Measurements from ENCODE around the gene CNGA4.
"Not testable (repeated sequence)": the region's sequence is repeated elsewhere in the genome, so short reads cannot be mapped to it uniquely, and the experiment has no call there.

The CNGA4 gene

DNA sequence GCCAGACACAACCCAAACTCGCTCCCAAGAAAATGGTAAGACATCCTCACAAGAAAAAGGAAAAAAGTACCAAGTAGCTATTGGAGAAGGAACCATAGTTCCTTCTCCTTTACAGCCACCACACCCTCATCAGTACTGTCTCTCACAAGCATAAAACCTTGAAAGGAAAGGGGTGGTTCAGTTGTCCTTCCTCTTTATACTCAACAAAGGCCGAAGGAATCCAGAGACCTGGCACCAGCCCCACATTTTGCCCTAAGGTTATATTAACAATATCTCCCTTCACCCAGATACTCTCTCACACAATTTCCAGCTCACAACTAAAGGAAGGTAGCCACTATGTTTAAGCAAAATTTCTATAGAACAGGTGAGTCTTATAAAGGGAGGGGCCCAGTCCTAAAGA, 13.0 kb upstream of the CNGA4 start:
- DNase-seq (ENCODE audit: low spot score): no peak

- no peak for DNase-seq (ENCODE audit: low spot score)
Measured at GRCh38 chr11:6228520-6228919, 10.4 kb upstream of the CNGA4 start.

DNA sequence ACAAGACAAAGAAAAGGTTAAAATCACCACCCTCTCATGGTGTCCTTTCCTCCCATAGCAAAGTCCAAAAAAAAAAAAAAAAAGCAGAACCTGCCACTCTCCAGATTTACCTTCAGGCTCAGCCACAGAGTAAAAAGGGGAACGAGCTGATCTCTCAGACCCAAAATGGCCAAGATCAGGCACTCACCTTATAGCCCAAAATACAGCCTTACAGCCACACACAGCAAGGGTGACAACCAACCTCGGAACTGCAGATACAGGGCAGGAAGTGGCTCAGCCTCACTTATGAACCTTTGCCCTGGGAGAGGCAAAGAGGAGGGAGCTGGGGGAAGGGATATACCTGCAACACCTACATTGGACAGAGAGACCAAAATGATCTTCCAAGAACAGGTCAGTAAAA, 9.0 kb upstream of the CNGA4 start:
- DNase-seq (ENCODE audit: low spot score): no peak

DNA sequence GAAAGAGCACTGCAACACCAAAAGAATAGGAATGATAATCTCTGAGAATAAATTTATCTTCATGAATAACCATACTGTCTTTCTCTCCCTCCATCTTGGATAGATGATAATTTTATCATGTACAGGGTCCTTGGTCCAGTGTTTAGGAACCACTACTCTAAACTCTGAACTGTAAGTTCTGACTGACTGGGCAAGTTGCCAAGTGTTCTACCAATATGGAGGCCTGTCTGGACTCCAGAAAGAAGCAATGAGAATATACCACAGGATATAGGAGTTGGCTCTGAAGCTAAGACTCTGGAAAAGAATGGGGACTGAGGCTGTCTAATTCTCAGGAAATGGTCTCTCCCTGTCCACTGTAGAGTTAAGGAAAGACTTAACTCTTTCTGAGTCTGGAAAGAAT, 6.0 kb upstream of the CNGA4 start:
- no peak for DNase-seq (ENCODE audit: low spot score)

DNA sequence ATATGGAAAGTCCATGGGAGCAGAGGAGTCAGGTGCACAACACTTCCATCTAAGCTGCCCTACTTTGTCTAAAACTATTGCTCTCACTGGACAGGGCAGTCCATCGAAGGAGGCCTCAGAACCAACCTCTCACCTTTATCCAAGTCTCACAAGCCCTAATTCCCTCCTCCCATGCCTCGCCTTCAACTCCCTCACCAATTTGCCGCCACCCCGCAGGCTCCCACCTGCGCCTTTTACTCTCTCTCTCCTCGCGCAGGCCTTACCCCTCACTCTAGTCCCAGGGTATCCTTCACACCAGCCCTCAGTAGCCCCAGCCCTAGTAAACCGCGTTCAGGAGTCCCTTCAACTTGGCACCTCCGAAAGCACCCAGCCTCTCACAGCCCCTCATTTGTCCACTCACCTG, 4.9 kb upstream of the CNGA4 start:
- peak; percentile 12 for DNase-seq (ENCODE audit: low spot score)

DNA sequence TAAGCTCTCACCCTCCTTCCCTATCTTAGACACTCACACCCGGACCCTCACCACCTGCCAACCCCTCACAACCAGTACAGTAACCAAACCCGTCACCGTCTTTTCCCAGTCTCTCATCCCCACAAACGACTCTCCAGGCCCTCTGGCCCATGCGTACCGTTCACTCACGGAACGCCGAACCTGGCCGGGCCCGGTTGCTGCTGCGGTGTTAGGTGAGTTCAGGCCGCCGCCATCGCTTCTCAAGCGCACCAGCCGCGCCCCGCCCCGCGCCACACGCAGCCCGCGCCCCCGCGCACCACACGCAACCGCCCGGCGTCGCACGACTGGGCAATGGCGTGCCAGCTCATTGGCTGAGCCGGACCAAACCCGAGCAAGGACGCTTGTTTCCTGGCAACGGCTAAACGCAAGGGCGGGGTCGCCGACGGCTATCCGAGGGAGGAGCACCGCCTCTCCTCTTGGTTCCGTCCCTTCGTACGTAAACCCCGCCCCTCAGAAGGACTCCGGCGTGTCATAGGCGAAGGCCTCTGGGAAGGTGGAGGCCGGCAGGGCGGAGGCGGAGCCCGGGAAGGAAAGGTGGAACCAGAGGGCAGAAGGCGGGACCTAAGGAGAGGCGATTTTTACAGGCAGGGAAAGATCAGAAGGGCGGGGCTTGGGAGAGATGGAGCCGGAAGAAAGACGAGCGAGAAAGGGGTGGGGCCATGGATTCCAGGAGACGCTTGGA, 4.3 kb upstream of the CNGA4 start, which contains the start of gene FHIP1B:
FHIP1B (minus strand) TSS at position 250 of the 721 bp plus-strand sequence. CDS start 10,120 bp downstream, outside the sequence.
- DNase-seq (ENCODE audit: low spot score): peak; percentile 99

DNA sequence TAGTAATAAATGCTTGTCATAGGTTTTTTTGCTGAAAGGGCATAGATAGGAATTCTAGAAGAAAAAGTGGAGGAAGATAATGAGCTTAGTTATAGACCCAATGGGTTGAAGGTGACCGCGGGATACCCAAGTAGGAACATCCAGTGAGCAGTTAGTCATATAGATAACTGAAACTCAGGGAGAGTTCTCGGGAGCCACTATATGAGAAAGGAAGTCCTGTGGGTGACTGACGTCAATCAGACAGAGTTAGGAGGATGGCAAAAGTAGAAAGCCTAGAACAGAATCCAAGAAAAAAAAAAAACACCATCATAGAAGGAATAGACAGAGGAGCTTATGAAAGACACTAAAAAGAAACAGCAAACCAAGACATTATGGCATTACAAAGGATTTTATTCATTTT, 1.6 kb upstream of the CNGA4 start:
- no peak for DNase-seq (ENCODE audit: low spot score)

DNA sequence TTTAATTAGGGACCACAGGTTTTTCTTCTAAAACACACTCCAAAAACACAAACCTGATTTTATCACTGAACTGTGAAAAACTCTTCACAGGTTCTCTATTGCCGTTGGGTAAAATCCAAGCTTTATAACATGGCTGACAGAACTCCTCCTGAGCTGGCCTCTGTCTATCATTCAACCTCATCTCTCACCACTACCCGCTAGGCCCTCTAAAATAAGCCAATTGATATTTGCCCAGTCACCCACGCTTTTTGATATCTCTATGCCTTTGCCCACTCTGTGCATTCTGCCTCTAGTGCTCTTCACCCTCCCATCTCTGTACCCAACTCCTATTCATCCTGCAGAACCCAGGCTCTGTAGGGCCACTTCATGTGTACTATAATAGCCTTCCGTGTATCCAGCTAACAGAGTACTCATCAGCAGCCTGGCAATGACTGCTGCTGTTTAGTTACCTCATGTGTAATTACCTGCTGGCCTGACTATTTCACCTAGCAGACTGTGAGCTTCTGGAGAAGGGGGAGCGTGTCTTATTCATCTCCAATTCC, 1.1 kb upstream of the CNGA4 start:
- DNase-seq (ENCODE audit: low spot score): no peak

GRCh38 chr11:6240139-6240538, 1.2 kb downstream of the CNGA4 start:
- DNase-seq (ENCODE audit: low spot score): no peak

DNA sequence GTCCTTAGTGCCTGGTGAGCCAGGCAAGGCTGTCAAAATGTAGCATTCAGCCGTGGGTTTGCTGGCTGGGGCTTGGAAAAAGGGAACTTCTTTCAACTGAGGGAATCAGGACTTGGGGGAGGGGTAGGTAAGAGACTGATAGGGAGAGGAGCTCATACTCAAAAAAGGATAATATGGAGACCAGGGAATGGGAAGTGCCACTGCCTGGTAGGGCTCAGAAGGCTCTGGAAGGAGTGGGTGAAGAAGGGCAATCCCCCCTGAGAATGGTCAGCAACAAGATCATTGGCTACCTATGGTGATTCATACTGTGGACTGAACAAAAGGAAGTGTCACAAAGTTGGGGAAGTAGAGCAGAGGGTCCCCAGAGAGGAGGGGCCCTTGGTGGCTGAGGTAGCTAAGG, 1.9 kb downstream of the CNGA4 start:
- DNase-seq (ENCODE audit: low spot score): no peak

- DNase-seq (ENCODE audit: low spot score): no peak
Measured at GRCh38 chr11:6241316-6241715, 2.4 kb downstream of the CNGA4 start.

DNA sequence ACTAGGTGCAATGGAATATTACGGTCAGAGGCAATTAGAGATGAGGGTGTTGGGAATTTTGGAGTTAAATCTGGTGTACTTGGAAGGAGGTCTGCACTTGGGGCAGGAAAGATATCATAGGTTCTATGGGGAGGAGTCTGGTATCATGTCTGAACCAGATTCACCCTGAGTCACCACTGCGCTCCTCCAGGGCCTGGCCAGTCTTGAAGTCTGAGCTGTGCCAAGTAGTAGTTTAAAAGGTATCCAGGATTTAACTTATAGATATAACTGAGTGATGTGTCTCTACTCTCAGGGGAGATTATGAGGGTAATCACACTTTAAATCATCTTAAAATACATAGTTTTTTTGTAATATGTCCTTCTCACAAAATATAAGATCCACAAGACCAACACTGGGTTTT, 6.6 kb downstream of the CNGA4 start:
- DNase-seq (ENCODE audit: low spot score): no peak

GRCh38 chr11:6248248-6248647, 9.4 kb downstream of the CNGA4 start:
- DNase-seq (ENCODE audit: low spot score): no peak

- DNase-seq (ENCODE audit: low spot score): not testable (repeated sequence)
Measured at GRCh38 chr11:6248897-6249296, 10.0 kb downstream of the CNGA4 start.

DNA sequence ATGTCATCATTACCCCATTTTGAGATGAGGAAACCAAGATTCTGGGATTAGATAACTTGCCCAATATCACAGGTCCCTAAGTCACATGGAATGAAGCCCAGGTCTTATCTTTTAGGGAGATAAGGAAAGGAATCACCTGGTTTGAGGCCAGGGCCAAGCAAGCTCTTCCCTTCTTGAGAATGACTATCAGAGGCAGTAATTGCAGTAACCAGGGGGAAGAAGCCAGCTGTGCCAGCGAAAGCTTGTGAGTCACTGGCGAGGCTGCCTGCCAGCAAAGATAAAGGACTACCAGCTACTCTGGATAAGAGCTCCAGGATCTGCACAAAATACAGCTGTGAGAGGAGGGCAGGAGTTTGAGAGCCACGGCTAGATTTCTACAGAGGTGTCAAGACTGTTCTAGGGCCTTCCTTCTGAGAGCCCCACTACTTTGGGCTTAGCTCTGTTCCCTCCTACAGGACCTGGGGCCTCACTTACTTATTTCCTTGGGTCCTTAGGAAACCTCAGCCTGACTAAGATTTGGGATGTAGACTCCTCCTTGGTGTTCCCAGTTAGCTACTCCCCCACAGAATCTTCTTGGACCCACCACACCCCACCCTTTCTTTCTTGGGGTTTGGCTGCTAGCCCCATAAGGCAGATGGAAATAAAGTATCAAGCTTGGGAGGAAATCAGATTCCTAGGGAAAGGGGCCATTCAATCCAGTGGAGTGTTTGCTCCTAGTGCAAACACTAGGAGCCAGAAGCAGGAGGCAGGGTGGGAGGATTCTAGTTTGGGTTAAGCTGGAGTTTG, 11.1 kb downstream of the CNGA4 start:
- peak; percentile 20 for DNase-seq (ENCODE audit: low spot score)

DNA sequence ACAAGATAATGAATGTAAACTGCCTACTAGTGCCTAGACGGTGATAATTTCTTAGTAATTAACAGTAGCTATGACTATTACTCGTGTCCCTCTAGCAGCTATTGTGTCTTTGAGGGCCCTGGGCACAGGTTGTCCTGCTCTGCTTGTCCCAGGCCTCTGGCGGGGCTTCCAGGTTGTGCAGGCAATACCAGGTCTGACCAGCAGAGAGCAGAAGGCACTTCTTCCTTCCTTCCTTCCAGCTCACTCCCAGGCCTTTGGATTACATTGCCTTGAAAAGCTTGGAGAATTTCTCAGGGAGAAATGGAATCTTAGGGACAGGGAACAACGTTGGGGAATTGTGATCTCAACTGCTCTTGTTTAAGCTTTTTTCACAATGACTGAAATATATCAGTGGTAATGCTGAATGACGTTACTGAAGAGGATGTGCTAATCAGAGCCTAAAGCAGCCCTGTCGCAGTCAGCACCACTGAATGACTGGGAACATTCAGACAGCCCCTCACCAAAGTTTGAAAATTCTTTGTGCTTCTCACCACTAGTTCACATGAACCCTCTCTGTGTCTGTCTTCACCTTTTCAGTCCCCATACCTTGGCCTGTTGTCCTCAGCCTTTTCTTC, 12.3 kb downstream of the CNGA4 start:
- peak; percentile 50 for DNase-seq (ENCODE audit: low spot score)

DNA sequence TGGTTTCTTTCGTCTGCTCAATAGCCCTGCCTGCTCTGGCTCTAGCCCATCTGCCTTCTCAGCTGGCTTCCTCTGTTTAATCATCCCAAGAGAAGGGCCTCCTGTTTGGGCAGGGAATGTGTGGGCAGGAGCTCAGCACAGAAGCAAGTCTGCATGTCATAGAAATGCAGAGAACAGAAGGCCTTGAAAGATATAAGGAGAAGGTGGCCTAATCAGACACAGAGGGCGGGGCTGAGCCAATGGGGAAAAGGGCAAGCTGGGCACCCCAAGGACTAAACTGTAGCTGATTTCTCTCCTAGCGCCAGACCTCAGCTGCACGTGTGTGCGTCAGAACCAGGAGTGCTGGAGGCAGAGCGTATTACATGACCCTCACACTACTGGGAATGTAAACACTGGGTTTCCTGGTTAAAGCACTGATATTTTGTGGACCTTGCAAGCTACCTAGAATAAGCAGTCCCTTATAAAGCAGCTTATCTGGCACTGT, 13.1 kb downstream of the CNGA4 start:
- DNase-seq (ENCODE audit: low spot score): no peak

- no peak for DNase-seq (ENCODE audit: low spot score)
Measured at GRCh38 chr11:6253197-6253596, 14.3 kb downstream of the CNGA4 start.

DNA sequence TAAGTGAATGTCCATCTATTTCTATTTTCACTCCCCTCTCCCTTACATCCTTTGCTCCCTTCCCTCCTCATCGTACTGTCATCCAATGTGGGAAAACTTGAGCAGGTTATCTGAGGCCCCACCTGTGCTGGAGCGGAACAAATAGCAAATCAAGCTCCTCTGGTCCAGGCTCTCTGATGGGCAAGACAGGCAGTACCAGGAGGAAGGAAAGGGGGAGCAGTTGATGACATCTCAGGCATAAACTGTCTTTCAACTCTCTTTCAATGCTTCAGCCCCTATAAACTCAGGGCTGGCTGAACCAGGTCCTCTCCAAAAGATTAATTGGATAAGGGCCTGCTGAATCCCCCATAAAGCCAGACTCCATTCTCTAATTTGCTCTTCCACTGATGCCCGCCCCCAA, 19.3 kb downstream of the CNGA4 start:
- no peak for DNase-seq (ENCODE audit: low spot score)

- no peak for DNase-seq (ENCODE audit: low spot score)
Measured at GRCh38 chr11:6258571-6259081, 19.7 kb downstream of the CNGA4 start.

DNA sequence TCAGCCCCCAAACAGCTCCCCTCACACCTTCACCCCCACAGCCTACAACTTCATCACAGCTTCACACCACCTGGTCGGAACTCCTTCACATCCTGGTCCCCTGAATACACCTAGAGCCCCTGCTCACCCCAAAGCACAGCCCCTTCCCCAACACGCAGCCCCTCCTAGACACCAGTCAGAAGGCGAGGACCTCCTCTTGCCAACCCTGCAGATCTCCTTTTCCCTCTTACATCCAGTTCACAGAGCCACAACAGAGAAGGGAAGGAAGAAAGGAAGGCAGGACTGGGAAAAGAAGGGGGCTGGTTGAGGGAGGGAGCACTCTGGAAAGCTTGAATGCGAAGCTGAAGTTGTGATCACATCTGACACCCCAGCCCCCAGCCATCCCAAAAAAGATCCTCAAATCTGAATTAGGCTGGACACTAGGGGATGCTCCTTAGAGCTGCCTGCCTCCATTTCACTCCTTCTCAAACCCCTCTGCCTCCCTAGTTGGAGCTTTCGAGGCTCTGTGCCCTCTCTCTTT, 21.4 kb downstream of the CNGA4 start:
- no peak for DNase-seq (ENCODE audit: low spot score)

GRCh38 chr11:6263662-6264061, 24.8 kb downstream of the CNGA4 start:
- no peak for DNase-seq (ENCODE audit: low spot score)
